ENCODE data around the gene PIK3R5.

- TF ChIP-seq GATA2 (IDR thresholded peaks at IDR 0.05; ENCODE audit: low read depth, low read length): no peak
- no peak for TF ChIP-seq GATA3 (IDR thresholded peaks at IDR 0.05; ENCODE audit: low read depth, low read length)
These were observed 90.1 kb downstream of the PIK3R5 start for GRCh38 chr17:8875436-8875835.

Data from SH-SY5Y (cell line).